Measurements from ENCODE around the gene CSNK1D.

DNA sequence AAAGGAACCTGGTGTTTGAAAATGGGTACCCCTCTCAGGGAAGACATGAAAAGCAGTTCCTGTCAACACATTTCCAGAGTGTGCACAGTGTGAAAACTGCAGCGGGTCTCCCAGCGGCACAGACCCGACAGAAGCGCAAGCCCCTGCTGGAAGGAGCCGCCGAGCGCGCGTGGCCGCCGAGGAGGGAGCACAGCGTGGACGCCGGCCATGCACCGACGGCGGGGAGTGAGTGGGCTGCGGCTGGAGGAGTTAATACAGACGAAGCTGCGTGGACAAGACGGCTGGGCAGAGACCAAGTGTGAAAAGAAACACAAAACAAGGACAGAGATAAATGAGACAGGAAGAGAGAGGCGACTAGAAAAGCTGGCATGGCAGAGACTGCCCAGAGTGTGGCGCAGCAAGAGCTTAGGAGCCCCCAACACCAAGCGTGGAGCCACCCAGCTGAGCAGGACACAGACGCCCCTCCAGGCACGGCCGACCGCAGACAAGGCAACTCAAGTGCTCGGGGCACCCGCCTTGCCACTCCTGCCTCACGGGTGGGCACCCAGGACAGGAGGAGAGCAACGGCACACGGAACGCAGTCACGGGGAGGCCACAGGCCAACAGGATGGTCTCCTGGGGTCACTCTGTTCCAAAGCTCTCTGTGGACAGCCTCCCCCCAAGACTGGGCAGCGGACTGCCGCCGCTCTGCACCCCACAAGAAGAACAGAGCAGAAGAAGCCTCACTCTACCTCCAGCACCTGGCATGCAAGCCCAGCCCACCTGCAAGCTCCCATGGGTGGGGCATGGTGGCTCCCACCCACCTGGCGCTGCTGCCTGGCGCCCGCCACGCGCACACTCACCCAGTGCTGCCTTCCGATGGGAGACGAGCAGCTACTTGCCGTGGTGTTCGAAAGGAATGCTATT, 28.1 kb downstream of the CSNK1D start:
- TF ChIP-seq, protein P1, sequence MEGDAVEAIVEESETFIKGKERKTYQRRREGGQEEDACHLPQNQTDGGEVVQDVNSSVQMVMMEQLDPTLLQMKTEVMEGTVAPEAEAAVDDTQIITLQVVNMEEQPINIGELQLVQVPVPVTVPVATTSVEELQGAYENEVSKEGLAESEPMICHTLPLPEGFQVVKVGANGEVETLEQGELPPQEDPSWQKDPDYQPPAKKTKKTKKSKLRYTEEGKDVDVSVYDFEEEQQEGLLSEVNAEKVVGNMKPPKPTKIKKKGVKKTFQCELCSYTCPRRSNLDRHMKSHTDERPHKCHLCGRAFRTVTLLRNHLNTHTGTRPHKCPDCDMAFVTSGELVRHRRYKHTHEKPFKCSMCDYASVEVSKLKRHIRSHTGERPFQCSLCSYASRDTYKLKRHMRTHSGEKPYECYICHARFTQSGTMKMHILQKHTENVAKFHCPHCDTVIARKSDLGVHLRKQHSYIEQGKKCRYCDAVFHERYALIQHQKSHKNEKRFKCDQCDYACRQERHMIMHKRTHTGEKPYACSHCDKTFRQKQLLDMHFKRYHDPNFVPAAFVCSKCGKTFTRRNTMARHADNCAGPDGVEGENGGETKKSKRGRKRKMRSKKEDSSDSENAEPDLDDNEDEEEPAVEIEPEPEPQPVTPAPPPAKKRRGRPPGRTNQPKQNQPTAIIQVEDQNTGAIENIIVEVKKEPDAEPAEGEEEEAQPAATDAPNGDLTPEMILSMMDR (IDR thresholded peaks at IDR 0.05; ENCODE audit: borderline replicate concordance, extremely low read depth, low read length, poor library complexity, severe bottlenecking) = no peak
- TF ChIP-seq EZH2 (IDR thresholded peaks at IDR 0.05; ENCODE audit: borderline replicate concordance, low read depth, low read length, severe bottlenecking) = no peak
